NCI-H2029 treated with DMSO at 0.1 percent for 48 hours (cell line): ENCODE measurements around the gene GPR3.
"Not testable (repeated sequence)": the region's sequence is repeated elsewhere in the genome, so short reads cannot be mapped to it uniquely, and the experiment has no call there.

Experiments used
- DNase-seq: peaks from one replicate; lab custom pipeline; 2025; lab: John Stamatoyannopoulos, UW

GPR3 gene

GRCh38 chr1:27400082-27400962, 7.9 kb downstream of the GPR3 start:
- DNase-seq = no peak

- DNase-seq = no peak
These were observed 8.5 kb downstream of the GPR3 start for GRCh38 chr1:27400963-27401341.

- DNase-seq = no peak
These were observed 9.9 kb downstream of the GPR3 start for GRCh38 chr1:27402349-27402754.

- DNase-seq = no peak
These were observed 10.8 kb downstream of the GPR3 start for GRCh38 chr1:27403065-27403726.

GRCh38 chr1:27403931-27404330, 11.5 kb downstream of the GPR3 start:
- no peak for DNase-seq

- no peak for DNase-seq
These were observed 12.7 kb downstream of the GPR3 start for GRCh38 chr1:27405074-27405473.

- not testable (repeated sequence) for DNase-seq
These were observed 13.4 kb downstream of the GPR3 start for GRCh38 chr1:27405598-27406361.

- no peak for DNase-seq
These were observed 13.9 kb downstream of the GPR3 start for GRCh38 chr1:27406362-27406680.

- not testable (repeated sequence) for DNase-seq
These were observed 14.4 kb downstream of the GPR3 start for GRCh38 chr1:27406791-27407190.

- DNase-seq = no peak
These were observed 15.7 kb downstream of the GPR3 start for GRCh38 chr1:27408151-27408550.

- no peak for DNase-seq
These were observed 17.2 kb downstream of the GPR3 start for GRCh38 chr1:27409669-27410068.

GRCh38 chr1:27410709-27411108, 18.3 kb downstream of the GPR3 start:
- no peak for DNase-seq

- no peak for DNase-seq
These were observed 20.1 kb downstream of the GPR3 start for GRCh38 chr1:27412502-27412901.

- no peak for DNase-seq
These were observed 20.6 kb downstream of the GPR3 start for GRCh38 chr1:27413004-27413403.

GRCh38 chr1:27414091-27414490, 21.7 kb downstream of the GPR3 start:
- DNase-seq = no peak

GRCh38 chr1:27416387-27417111, 24.1 kb downstream of the GPR3 start:
- peak; percentile 57 for DNase-seq

- no peak for DNase-seq
These were observed 25.3 kb downstream of the GPR3 start for GRCh38 chr1:27417713-27418112.

GRCh38 chr1:27418326-27419185, 26.1 kb downstream of the GPR3 start:
- DNase-seq = no peak

- DNase-seq = no peak
These were observed 31.3 kb downstream of the GPR3 start for GRCh38 chr1:27423709-27424108.

GRCh38 chr1:27427329-27427728, 34.9 kb downstream of the GPR3 start:
- DNase-seq = no peak

- DNase-seq = no peak
These were observed 35.4 kb downstream of the GPR3 start for GRCh38 chr1:27427816-27428315.
